K562 (cell line): ENCODE data around the gene OFD1. TPM values are rescaled to one million over a fixed set of nuclear protein-coding genes. Genes with fewer than 3 reads are reported as not detected.

Source experiments
- ATAC-seq: fragments of 200-7000 bp; cut with Tn5 transposase; 3 replicates; pipeline ENCODE4 v1.9.1; 2020; ENCODE audit warnings: moderate library complexity
- BruUV-seq: library from RNA; stranded (reverse); fragments of 400-500 nt; replicated peaks from 2 replicates; lab custom pipeline; 2021; lab: Mats Ljungman, UMichigan
- CTCF ChIA-PET: fragments of 300-600 bp; formaldehyde crosslinking; extraction: SDS; loops from one replicate; lab custom pipeline; 2021; ENCODE audit warnings: low intra/inter-chr PET ratio; lab: Yijun Ruan, JAX
- POLR2A ChIA-PET: fragments of 300-600, 350-650 bp; sonication (Branson Sonifier 250); formaldehyde crosslinking; extraction: SDS; loops from one replicate; lab custom pipeline; 2021; ENCODE audit warnings: antibody characterized with exemption, inconsistent platforms; lab: Yijun Ruan, JAX
- DNase-seq, 4 experiments: peaks; one replicate each; pipeline versions ENCODE4 v3.0.0 to v3.0.0-alpha.2; 2011 to 2018; ENCODE audit warnings: low spot score in 3 of 4, mixed read lengths in 3 of 4; ENCODE audit errors: extremely low read depth in 1 of 4
- FAIRE-seq: peaks from 2 replicates; lab custom pipeline; 2011; peaks lifted over from hg19 to GRCh38; lab: Jason Lieb, UNC
- H2AFZ ChIP-seq: 2 replicates; pipeline ENCODE4 v1.6.0; 2011; ENCODE audit warnings: low read depth, low read length, control low read depth, inconsistent platforms
- H3K27ac ChIP-seq: fragments of 200-600 bp; 3 replicates; pipeline ENCODE4 v1.8.0; 2011; ENCODE audit warnings: low read depth, mild to moderate bottlenecking, control low read depth, inconsistent platforms, low read length, moderate library complexity, mixed read lengths; ENCODE audit errors: extremely low read depth
- H3K27me3 ChIP-seq, 2 experiments: fragments of 300-600 bp in 1 of 2; 2 replicates in 1 of 2; 3 replicates in 1 of 2; pipeline versions ENCODE4 v1.6.0 to v1.8.0; 2011; ENCODE audit warnings: inconsistent platforms in 2 of 2, low read length in 2 of 2, mild to moderate bottlenecking in 1 of 2, mixed read lengths in 1 of 2, moderate library complexity in 1 of 2; ENCODE audit not compliant: control insufficient read depth in 2 of 2, insufficient read depth in 2 of 2
- H3K36me3 ChIP-seq: fragments of 300-600 bp; 3 replicates; pipeline ENCODE4 v1.8.0; 2011; ENCODE audit warnings: mild to moderate bottlenecking, low read length, inconsistent platforms; ENCODE audit not compliant: control insufficient read depth, insufficient read depth
- H3K4me1 ChIP-seq, 2 experiments: fragments of 200-600 bp in 1 of 2; replicated peaks in 1 of 2; 2 replicates in 1 of 2; 3 replicates in 1 of 2; pipeline versions ENCODE4 v1.5.1 to v1.8.0; 2011; ENCODE audit warnings: inconsistent platforms in 2 of 2, low read length in 2 of 2, mild to moderate bottlenecking in 1 of 2, mixed read lengths in 1 of 2, moderate library complexity in 1 of 2; ENCODE audit not compliant: control insufficient read depth in 2 of 2, insufficient read depth in 2 of 2
- H3K4me2 ChIP-seq: 2 replicates; pipeline ENCODE4 v1.6.1; 2011; ENCODE audit warnings: low read length, control low read depth, inconsistent platforms, mixed read lengths; ENCODE audit not compliant: insufficient read depth
- H3K4me3 ChIP-seq: fragments of 200-600 bp; sonication (generic), shearing (Covaris generic); 2 replicates; pipeline ENCODE4 v1.5.1; 2016; ENCODE audit warnings: control low read depth, inconsistent platforms
- H3K79me2 ChIP-seq: fragments of 200-600 bp; 3 replicates; pipeline ENCODE4 v1.8.0; 2011; ENCODE audit warnings: low read length, inconsistent platforms; ENCODE audit not compliant: control insufficient read depth, insufficient read depth
- H3K9ac ChIP-seq, 2 experiments: 2 replicates each; pipeline versions ENCODE4 v1.6.0 to v1.6.1; 2011; ENCODE audit warnings: low read depth in 2 of 2, low read length in 2 of 2, control low read depth in 1 of 2, inconsistent platforms in 1 of 2, mild to moderate bottlenecking in 1 of 2, mixed read lengths in 1 of 2; ENCODE audit not compliant: insufficient read depth in 1 of 2
- H3K9me1 ChIP-seq: one replicate; pipeline ENCODE4 v1.6.0; 2011; ENCODE audit warnings: inconsistent platforms, mild to moderate bottlenecking, low read length, moderate library complexity; ENCODE audit not compliant: control insufficient read depth, insufficient read depth
- H3K9me3 ChIP-seq: replicated peaks from 2 replicates; pipeline ENCODE4 v1.5.1; 2011; ENCODE audit warnings: low read depth, low read length, inconsistent platforms; ENCODE audit not compliant: control insufficient read depth, insufficient read depth
- H4K20me1 ChIP-seq: replicated peaks from 2 replicates; pipeline ENCODE4 v1.6.1; 2011; ENCODE audit warnings: low read length, inconsistent platforms, mixed read lengths; ENCODE audit not compliant: control insufficient read depth, insufficient read depth
- HNRNPK ChIP-seq: fragments of 200-400 bp; formaldehyde crosslinking; IDR thresholded peaks from one replicate; pipeline ENCODE4 v1.6.1; 2018; ENCODE audit warnings: mild to moderate bottlenecking, low read depth, low read length; ENCODE audit not compliant: poor library complexity, severe bottlenecking
- YBX1 ChIP-seq: fragments of 450-650 bp; IDR thresholded peaks from 2 replicates; pipeline ENCODE4 v1.7.1; 2016; ENCODE audit warnings: mild to moderate bottlenecking
- WGBS: fragments of 100-300 bp; shearing (Covaris generic); methylation state at CpG from one replicate; pipeline ENCODE4 v1.1.6; 2016; ENCODE audit warnings: low coverage, mixed read lengths; ENCODE audit not compliant: insufficient coverage; ENCODE audit errors: missing lambda C conversion rate; 5-methylcytosine and 5-hydroxymethylcytosine counted together
- in situ Hi-C: fragments of 300-500 bp; cut with MboI; formaldehyde crosslinking; loops from 4 replicates; pipeline ENCODE4 v1.15.0; 2018; ENCODE audit warnings: inconsistent platforms, mixed read lengths
- intact Hi-C: fragments of 100-400 bp; cut with micrococcal nuclease; formaldehyde crosslinking; loops from 2 replicates; pipeline ENCODE4 v1.14.2; 2022
- polyA plus RNA-seq, 8 experiments: library from polyadenylated mRNA; depleted of rRNA in 4 of 8; stranded (reverse) in 5 of 8; unstranded in 3 of 8; fragments of >200 nt; fragmentation: Nextera tagmentation in 2 of 8; fragmentation: Illumina TruSeq in 1 of 8; extraction: Ambion mirVana in 2 of 8; extraction: Trizol in 1 of 8; gene quantifications; 2 replicates each; pipeline versions ENCODE4 v1.2.1 to v1.2.3, GENCODE V29; 2011 to 2014; ENCODE audit warnings: inconsistent platforms in 1 of 8, missing spikeins in 1 of 8
- total RNA-seq, 7 experiments: library from RNA; depleted of rRNA in 6 of 7; stranded (reverse); fragments of >200 nt in 6 of 7; fragmentation: Illumina TruSeq in 2 of 7; extraction: Trizol in 2 of 7; gene quantifications; 2 replicates each; pipeline versions ENCODE4 v1.2.1 to v1.2.3, GENCODE V29; 2011 to 2021; ENCODE audit warnings: low replicate concordance in 1 of 7
- TF ChIP-seq, protein P1 (sequence below): sonication (generic); formaldehyde crosslinking; IDR thresholded peaks from 2 replicates; pipeline ENCODE4 v1.4.0; 2020; ENCODE audit warnings: mild to moderate bottlenecking, missing genetic modification reagents
- TF ChIP-seq, protein P2 (sequence below): sonication (generic); formaldehyde crosslinking; IDR thresholded peaks from 2 replicates; pipeline ENCODE4 v1.8.0; 2022; ENCODE audit warnings: mild to moderate bottlenecking, missing genetic modification reagents

The OFD1 gene
- total and polyA plus RNA-seq, 9 of the 15 experiments (the other 6 are each of a cell fraction or from before 2014, with no cell fraction given): 22.0 to 49.1 (median 30.2) TPM

DNA sequence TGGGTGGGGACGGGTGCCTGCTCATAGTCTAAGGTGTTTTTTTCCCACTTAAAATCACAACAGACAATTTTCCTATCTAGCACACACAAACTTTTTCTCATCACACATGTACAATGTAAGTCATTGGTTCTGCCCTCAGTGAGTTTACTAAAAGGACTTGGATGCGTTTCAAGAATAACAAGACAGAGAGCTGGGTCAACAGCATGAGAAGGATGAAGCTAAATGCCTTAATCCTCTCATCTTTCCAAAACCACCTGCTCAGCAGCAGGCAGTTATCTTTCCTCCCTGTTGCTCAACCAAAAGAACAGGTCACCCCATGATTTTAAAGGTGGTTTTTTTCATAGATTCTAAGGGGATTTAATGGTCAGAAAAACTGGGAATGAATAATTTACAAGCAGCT, 40.1 kb downstream of the OFD1 start:
- Histone ChIP-seq H3K9me3 (no peaks in the 10 kb centered on the region), H3K4me3 (no peak overlapping the region), H3K36me3 (peaks cover 28% of the 10 kb centered on the region; the same call in 2 of the 3 replicates), H3K9me1 (no peaks in the 10 kb centered on the region), H3K27ac (no peak overlapping the region), H3K27me3 (peaks cover 0 to 2% of the 10 kb centered on the region in 2 experiments; a peak in 2 of 5 replicates)
- no peak for FAIRE-seq
- TF ChIP-seq, protein P1, sequence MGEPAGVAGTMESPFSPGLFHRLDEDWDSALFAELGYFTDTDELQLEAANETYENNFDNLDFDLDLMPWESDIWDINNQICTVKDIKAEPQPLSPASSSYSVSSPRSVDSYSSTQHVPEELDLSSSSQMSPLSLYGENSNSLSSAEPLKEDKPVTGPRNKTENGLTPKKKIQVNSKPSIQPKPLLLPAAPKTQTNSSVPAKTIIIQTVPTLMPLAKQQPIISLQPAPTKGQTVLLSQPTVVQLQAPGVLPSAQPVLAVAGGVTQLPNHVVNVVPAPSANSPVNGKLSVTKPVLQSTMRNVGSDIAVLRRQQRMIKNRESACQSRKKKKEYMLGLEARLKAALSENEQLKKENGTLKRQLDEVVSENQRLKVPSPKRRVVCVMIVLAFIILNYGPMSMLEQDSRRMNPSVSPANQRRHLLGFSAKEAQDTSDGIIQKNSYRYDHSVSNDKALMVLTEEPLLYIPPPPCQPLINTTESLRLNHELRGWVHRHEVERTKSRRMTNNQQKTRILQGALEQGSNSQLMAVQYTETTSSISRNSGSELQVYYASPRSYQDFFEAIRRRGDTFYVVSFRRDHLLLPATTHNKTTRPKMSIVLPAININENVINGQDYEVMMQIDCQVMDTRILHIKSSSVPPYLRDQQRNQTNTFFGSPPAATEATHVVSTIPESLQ (CRISPR knock-in tag): no peak
- TF ChIP-seq YBX1 (no peak), HNRNPK (no peak)
- TF ChIP-seq, all 486 proteins: peak for 0
- intact Hi-C loops: no loop called here
- Histone ChIP-seq H3K4me2 (no peak overlapping the region), H2AFZ (no peak overlapping the region), H3K79me2 (no peaks in the 10 kb centered on the region), H4K20me1 (no peaks in the 10 kb centered on the region), H3K9ac (no peak overlapping the region), H3K4me1 (no peaks in the 10 kb centered on the region)
- BruUV-seq: no TSS peak
- POLR2A ChIA-PET: no interaction called here
- ATAC-seq (no peak), DNase-seq (no peak)
- CTCF ChIA-PET: no interaction called here
- WGBS: 95% methylated on average over 2 of the region's 2 CpGs
- in situ Hi-C loops: no loop called here

DNA sequence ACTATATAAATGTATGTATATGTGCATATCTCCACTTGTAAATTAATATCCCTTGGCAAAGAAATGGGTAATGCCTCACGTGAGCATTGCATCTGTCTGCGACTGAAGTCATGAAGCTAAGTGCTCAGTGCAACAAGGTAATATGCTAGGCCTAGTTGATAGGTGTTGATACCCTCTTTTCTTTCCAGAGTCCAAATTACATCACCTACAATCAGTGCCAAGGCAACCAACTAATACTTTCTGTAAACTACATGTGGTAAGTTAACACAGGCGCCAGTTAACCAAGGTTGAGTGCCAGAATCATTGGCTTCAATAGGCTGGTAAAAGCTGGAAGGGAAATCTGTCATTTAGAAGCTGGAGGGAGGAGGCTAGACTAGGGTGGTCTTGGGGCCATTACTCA, 41.3 kb downstream of the OFD1 start:
- no TSS peak for BruUV-seq
- no peaks in the 10 kb centered on the region for H3K4me1 ChIP-seq
- H3K27ac ChIP-seq: no peak overlapping the region
- POLR2A ChIA-PET: no interaction called here
- in situ Hi-C loops (no loop called here), intact Hi-C loops (no loop called here)
- no peak for DNase-seq
- no peaks in the 10 kb centered on the region for H4K20me1 ChIP-seq
- no peak overlapping the region for H3K4me2 ChIP-seq
- H3K9me3 ChIP-seq: no peaks in the 10 kb centered on the region
- ATAC-seq: no peak
- WGBS: 82% methylated on average over 3 of the region's 3 CpGs
- peaks cover 17% of the 10 kb centered on the region; the same call in 2 of the 3 replicates for H3K36me3 ChIP-seq
- H3K9me1 ChIP-seq: no peaks in the 10 kb centered on the region
- peaks cover 0 to 8% of the 10 kb centered on the region in 2 experiments; a peak in 2 of 5 replicates for H3K27me3 ChIP-seq
- no peaks in the 10 kb centered on the region for H3K79me2 ChIP-seq
- no peak overlapping the region for H2AFZ ChIP-seq
- FAIRE-seq: no peak
- CTCF ChIA-PET: no interaction called here
- no peak overlapping the region for H3K4me3 ChIP-seq
- TF ChIP-seq, protein P2, sequence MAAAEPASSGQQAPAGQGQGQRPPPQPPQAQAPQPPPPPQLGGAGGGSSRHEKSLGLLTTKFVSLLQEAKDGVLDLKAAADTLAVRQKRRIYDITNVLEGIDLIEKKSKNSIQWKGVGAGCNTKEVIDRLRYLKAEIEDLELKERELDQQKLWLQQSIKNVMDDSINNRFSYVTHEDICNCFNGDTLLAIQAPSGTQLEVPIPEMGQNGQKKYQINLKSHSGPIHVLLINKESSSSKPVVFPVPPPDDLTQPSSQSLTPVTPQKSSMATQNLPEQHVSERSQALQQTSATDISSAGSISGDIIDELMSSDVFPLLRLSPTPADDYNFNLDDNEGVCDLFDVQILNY (CRISPR knock-in tag): no peak
- H3K9ac ChIP-seq: no peak overlapping the region
